Measurements from ENCODE around the gene SLCO2B1.

The SLCO2B1 gene

DNA sequence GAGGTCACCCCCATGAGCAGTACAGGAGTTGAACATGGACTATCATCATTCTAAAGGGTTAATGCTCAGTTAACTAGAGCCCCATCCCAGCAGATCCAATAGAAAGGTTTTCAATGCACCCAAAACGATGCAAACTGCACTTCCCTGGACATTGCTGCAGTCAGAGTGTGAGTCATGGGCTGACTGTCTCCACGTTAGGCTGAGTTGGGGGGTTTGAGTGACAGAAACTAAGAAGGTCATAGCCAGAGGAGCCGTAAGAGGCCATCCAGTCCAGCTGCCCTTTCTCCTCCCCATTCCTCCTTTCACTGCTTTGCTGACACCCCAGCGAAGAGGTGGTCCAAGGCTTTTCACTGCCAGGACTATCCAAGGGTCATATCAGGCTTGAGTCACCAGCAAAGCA lies 43.7 kb upstream of the SLCO2B1 start:
- H3K36me3 ChIP-seq (ENCODE audit: control insufficient read depth, insufficient read depth, low read length): no peaks in the 10 kb centered on the region
- H3K4me3 ChIP-seq (replicated peaks; ENCODE audit: low read depth, low read length): no peak overlapping the region
- TF ChIP-seq CTCF (IDR thresholded peaks at IDR 0.05; ENCODE audit: insufficient read depth, low read length, poor library complexity, severe bottlenecking): no peak
- H3K27me3 ChIP-seq (replicated peaks; ENCODE audit: control insufficient read depth, insufficient read depth, low read length): no peaks in the 10 kb centered on the region
- no peak for DNase-seq (ENCODE audit: extremely low read depth, insufficient read length)

GRCh38 chr11:75112200-75112599 lies 38.7 kb upstream of the SLCO2B1 start:
- Histone ChIP-seq H3K36me3 (ENCODE audit: control insufficient read depth, insufficient read depth, low read length) (no peaks in the 10 kb centered on the region), H3K4me3 (replicated peaks; ENCODE audit: low read depth, low read length) (no peak overlapping the region), H3K27me3 (replicated peaks; ENCODE audit: control insufficient read depth, insufficient read depth, low read length) (no peaks in the 10 kb centered on the region)
- no peak for TF ChIP-seq CTCF (IDR thresholded peaks at IDR 0.05; ENCODE audit: insufficient read depth, low read length, poor library complexity, severe bottlenecking)
- DNase-seq (ENCODE audit: extremely low read depth, insufficient read length): no peak

DNA sequence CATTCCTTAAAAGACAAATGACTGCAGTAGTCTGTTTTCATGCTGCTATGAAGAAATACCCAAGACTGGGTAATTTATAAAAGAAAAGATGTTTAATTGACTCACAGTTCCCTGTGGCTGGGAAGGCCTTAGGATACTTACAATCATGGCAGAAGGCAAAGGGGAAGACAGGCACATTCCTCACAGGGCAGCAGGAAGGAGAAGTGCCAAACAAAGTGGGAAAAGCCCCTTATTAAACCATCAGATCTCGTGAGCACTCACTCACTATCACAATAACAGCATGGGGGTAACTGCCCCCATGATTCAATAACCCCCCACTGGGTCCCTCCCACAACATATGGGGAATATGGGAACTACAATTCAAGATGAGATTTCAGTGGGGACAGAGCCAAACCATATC lies 37.9 kb upstream of the SLCO2B1 start:
- no peak for TF ChIP-seq CTCF (IDR thresholded peaks at IDR 0.05; ENCODE audit: insufficient read depth, low read length, poor library complexity, severe bottlenecking)

GRCh38 chr11:75114465-75114864 lies 36.4 kb upstream of the SLCO2B1 start:
- no peak overlapping the region for H3K4me3 ChIP-seq (replicated peaks; ENCODE audit: low read depth, low read length)
- DNase-seq (ENCODE audit: extremely low read depth, insufficient read length): no peak
- H3K36me3 ChIP-seq (ENCODE audit: control insufficient read depth, insufficient read depth, low read length): no peaks in the 10 kb centered on the region
- H3K27me3 ChIP-seq (replicated peaks; ENCODE audit: control insufficient read depth, insufficient read depth, low read length): no peaks in the 10 kb centered on the region
- no peak for TF ChIP-seq CTCF (IDR thresholded peaks at IDR 0.05; ENCODE audit: insufficient read depth, low read length, poor library complexity, severe bottlenecking)

More for the DNA sequence above, 37.9 kb upstream of the SLCO2B1 start:
- Histone ChIP-seq H3K27me3 (replicated peaks; ENCODE audit: control insufficient read depth, insufficient read depth, low read length) (no peaks in the 10 kb centered on the region), H3K36me3 (ENCODE audit: control insufficient read depth, insufficient read depth, low read length) (no peaks in the 10 kb centered on the region), H3K4me3 (replicated peaks; ENCODE audit: low read depth, low read length) (no peak overlapping the region)
- DNase-seq (ENCODE audit: extremely low read depth, insufficient read length): no peak

DNA sequence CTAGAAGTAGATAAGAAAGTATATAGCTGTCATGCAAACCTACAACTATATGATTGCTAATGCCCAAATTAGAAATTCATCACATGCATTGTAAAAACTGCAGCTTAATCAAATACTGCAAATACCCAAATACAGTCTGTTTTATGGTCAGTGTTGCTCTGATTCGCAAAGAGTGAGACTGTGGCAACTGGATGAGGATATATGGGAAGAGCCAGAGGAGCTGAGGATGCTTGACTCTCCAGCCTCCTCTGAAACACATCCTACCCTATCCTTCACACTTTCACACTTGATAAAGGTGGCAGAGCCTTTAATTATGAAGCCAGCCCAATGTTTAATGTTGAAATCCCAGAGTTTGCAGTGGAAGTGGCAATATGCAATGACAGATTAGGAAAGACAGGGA lies 32.3 kb upstream of the SLCO2B1 start:
- no peak for DNase-seq (ENCODE audit: extremely low read depth, insufficient read length)
- Histone ChIP-seq H3K36me3 (ENCODE audit: control insufficient read depth, insufficient read depth, low read length) (no peaks in the 10 kb centered on the region), H3K4me3 (replicated peaks; ENCODE audit: low read depth, low read length) (no peak overlapping the region), H3K27me3 (replicated peaks; ENCODE audit: control insufficient read depth, insufficient read depth, low read length) (no peaks in the 10 kb centered on the region)
- no peak for TF ChIP-seq CTCF (IDR thresholded peaks at IDR 0.05; ENCODE audit: insufficient read depth, low read length, poor library complexity, severe bottlenecking)

DNA sequence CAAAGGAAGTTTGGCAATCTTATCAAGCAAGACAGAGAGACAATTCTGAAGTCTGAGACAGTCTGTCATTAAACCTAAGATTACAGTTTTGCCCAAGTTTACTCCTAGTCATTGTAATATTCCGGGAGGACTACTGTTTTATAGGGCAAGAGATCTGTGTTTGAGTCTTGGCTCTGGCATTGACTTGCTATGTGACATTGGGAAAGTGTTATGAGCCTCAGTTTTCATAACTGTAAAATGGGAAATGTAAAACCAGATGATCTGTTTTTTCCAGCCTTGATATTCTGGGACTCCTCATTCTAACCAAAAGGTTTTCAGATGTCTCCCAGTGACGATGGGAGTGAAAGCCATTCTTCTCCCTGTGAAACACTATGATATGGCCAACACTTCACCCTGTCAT lies 24.3 kb upstream of the SLCO2B1 start:
- no peak for TF ChIP-seq CTCF (IDR thresholded peaks at IDR 0.05; ENCODE audit: insufficient read depth, low read length, poor library complexity, severe bottlenecking)
- Histone ChIP-seq H3K4me3 (replicated peaks; ENCODE audit: low read depth, low read length) (no peak overlapping the region), H3K36me3 (ENCODE audit: control insufficient read depth, insufficient read depth, low read length) (no peaks in the 10 kb centered on the region), H3K27me3 (replicated peaks; ENCODE audit: control insufficient read depth, insufficient read depth, low read length) (no peaks in the 10 kb centered on the region)
- no peak for DNase-seq (ENCODE audit: extremely low read depth, insufficient read length)

Data from GM06990 (cell line).